H1 (cell line): ENCODE results near the gene TEX14.
A peak's percentile ranks its signal among the peaks of the same experiment; 100 is the strongest.

ENCODE experiments used
- CHD1 ChIP-seq: IDR thresholded peaks from 2 replicates; pipeline ENCODE4 v1.6.1; 2012; ENCODE audit warnings: low read depth, low read length, improper control_type of control experiment
- EZH2 ChIP-seq: fragments of 200-600 bp; sonication (generic); IDR thresholded peaks from 2 replicates; pipeline ENCODE4 v1.7.1; 2012; ENCODE audit warnings: low read depth, mild to moderate bottlenecking, moderate library complexity, low read length, inconsistent platforms; ENCODE audit not compliant: severe bottlenecking
- POLR2A ChIP-seq, 2 experiments: IDR thresholded peaks; 1 replicate in 1 of 2; 2 replicates in 1 of 2; pipeline ENCODE4 v1.6.1; 2011; ENCODE audit warnings: low read depth in 2 of 2, low read length in 2 of 2, mild to moderate bottlenecking in 2 of 2; ENCODE audit errors: control extremely low read depth in 1 of 2
- RAD21 ChIP-seq, 2 experiments: IDR thresholded peaks in 1 of 2; conservative IDR thresholded peaks in 1 of 2; 2 replicates each; pipeline ENCODE4 v1.6.1; 2011; ENCODE audit warnings: low read depth in 2 of 2, low read length in 2 of 2, improper control_type of control experiment in 1 of 2, inconsistent platforms in 1 of 2, mild to moderate bottlenecking in 1 of 2, moderate library complexity in 1 of 2
- RFX5 ChIP-seq: IDR thresholded peaks from 2 replicates; pipeline ENCODE4 v1.6.1; 2011; ENCODE audit warnings: low read depth, low read length, improper control_type of control experiment, borderline replicate concordance
- SIN3A ChIP-seq, 2 experiments: IDR thresholded peaks in 1 of 2; conservative IDR thresholded peaks in 1 of 2; 2 replicates each; pipeline ENCODE4 v1.6.1; 2011 to 2012; ENCODE audit warnings: low read length in 2 of 2, improper control_type of control experiment in 1 of 2, low read depth in 1 of 2, mild to moderate bottlenecking in 1 of 2
- TCF12 ChIP-seq: IDR thresholded peaks from 2 replicates; pipeline ENCODE4 v1.6.1; 2011; ENCODE audit warnings: low read depth, mild to moderate bottlenecking, low read length
- ZNF274 ChIP-seq: IDR thresholded peaks from 2 replicates; pipeline ENCODE4 v1.7.0; 2012; ENCODE audit warnings: low read length, borderline replicate concordance; ENCODE audit errors: extremely low read depth
- TF ChIP-seq, protein P1 (sequence below), 3 experiments: IDR thresholded peaks; 1 replicate in 2 of 3; 2 replicates in 1 of 3; pipeline versions ENCODE4 v1.5.1 to v1.6.1; 2011; ENCODE audit warnings: low read length in 3 of 3, mild to moderate bottlenecking in 3 of 3, inconsistent platforms in 2 of 3, low read depth in 1 of 3, moderate library complexity in 1 of 3; ENCODE audit not compliant: insufficient read depth in 1 of 3; ENCODE audit errors: control extremely low read depth in 1 of 3
- TF ChIP-seq, protein P2 (sequence below): IDR thresholded peaks from 2 replicates; pipeline ENCODE4 v1.6.1; 2012; ENCODE audit warnings: inconsistent platforms
- TF ChIP-seq, protein P3 (sequence below): IDR thresholded peaks from 2 replicates; pipeline ENCODE4 v1.6.1; 2011; ENCODE audit warnings: low read length, improper control_type of control experiment

DNA sequence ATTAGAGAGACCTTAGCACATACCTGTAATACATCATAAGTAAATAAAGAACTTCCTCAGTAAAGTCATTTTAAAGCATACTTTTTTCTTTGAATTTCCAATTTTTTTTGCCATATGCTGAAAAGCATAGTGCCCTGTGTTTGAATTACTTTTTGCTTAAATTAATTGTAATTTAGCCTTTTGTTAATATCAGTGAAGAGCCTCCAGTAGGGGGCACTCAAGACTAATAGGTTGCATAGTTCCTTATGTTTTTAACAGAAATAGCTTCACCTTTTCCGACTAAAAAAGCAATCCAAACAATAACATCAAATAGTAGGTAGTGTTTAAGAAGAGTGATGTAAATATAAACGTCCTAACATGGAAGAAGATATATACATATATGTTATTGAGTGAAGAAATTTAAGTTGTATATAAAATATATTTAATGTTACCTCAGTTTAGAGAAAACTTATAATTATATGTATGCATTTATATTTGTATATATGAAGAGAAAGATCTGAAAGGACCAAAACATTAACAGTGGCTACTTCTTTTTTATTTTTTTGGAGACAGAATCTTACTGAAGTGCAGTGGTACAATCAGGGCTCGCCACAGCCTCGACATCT lies 19.2 kb upstream of the TEX14 start:
- TF ChIP-seq, protein P1, sequence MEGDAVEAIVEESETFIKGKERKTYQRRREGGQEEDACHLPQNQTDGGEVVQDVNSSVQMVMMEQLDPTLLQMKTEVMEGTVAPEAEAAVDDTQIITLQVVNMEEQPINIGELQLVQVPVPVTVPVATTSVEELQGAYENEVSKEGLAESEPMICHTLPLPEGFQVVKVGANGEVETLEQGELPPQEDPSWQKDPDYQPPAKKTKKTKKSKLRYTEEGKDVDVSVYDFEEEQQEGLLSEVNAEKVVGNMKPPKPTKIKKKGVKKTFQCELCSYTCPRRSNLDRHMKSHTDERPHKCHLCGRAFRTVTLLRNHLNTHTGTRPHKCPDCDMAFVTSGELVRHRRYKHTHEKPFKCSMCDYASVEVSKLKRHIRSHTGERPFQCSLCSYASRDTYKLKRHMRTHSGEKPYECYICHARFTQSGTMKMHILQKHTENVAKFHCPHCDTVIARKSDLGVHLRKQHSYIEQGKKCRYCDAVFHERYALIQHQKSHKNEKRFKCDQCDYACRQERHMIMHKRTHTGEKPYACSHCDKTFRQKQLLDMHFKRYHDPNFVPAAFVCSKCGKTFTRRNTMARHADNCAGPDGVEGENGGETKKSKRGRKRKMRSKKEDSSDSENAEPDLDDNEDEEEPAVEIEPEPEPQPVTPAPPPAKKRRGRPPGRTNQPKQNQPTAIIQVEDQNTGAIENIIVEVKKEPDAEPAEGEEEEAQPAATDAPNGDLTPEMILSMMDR (IDR thresholded peaks at IDR 0.05; ENCODE audit: control extremely low read depth in 1 of 3, insufficient read depth in 1 of 3, low read depth in 1 of 3, low read length in 3 of 3): peak in 2 of 3 experiments; percentile 41 to 45; a peak in 2 of 4 replicates
- TF ChIP-seq ZNF274 (no peak), RFX5 (no peak), EZH2 (no peak), SIN3A (conservative IDR thresholded peaks at IDR 0.05 in 1 of 2, IDR thresholded peaks at IDR 0.05 in 1 of 2; ENCODE audit: low read depth in 1 of 2, low read length in 2 of 2) (no peak), POLR2A (IDR thresholded peaks at IDR 0.05; ENCODE audit: control extremely low read depth in 1 of 2, low read depth in 2 of 2, low read length in 2 of 2) (no peak), TCF12 (no peak), CHD1 (no peak), RAD21 (IDR thresholded peaks at IDR 0.05 in 1 of 2, conservative IDR thresholded peaks at IDR 0.05 in 1 of 2; ENCODE audit: low read depth in 2 of 2, low read length in 2 of 2) (peak; percentile 76 to 85)
- TF ChIP-seq, protein P2, sequence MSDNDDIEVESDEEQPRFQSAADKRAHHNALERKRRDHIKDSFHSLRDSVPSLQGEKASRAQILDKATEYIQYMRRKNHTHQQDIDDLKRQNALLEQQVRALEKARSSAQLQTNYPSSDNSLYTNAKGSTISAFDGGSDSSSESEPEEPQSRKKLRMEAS: no peak
- TF ChIP-seq, protein P3, sequence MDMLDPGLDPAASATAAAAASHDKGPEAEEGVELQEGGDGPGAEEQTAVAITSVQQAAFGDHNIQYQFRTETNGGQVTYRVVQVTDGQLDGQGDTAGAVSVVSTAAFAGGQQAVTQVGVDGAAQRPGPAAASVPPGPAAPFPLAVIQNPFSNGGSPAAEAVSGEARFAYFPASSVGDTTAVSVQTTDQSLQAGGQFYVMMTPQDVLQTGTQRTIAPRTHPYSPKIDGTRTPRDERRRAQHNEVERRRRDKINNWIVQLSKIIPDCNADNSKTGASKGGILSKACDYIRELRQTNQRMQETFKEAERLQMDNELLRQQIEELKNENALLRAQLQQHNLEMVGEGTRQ: no peak
